SK-N-MC (cell line): Measurements from ENCODE around the gene EGR2.

Experiments used
- EZH2 ChIP-seq: fragments of 200-600 bp; sonication (generic); IDR thresholded peaks from one replicate; pipeline ENCODE4 v1.6.1; 2017; ENCODE audit warnings: antibody characterized with exemption
- FOXP2 ChIP-seq: optimal IDR thresholded peaks from 2 replicates; pipeline ENCODE3; 2011; ENCODE audit warnings: mild to moderate bottlenecking, moderate library complexity; ENCODE audit not compliant: insufficient read depth; ENCODE audit errors: extremely low read length, control extremely low read depth
- POLR2AphosphoS5 ChIP-seq: IDR thresholded peaks from 2 replicates; pipeline ENCODE4 v1.6.1; 2012; ENCODE audit warnings: mild to moderate bottlenecking, low read depth, low read length, borderline replicate concordance

DNA sequence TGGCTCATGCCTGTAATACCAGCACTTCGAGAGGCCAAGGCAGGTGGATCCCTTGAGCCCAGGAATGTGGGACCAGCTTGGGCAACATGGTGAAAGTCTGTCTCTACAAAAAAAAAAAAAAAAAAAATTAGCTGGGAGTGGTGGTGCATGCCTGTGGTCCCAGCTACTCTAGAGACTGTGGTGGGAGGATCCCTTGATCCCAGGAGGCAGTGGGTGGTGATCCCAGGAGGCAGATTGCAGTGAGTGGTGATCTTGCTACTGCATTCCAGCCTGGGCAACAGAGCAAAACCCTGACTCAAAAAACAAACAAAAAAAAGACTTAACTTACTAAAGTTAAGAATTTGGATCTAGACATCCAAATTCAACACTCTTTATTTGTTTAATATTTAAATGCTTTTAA is 21.9 kb downstream of the EGR2 start:
- TF ChIP-seq EZH2 (no peak), POLR2AphosphoS5 (no peak), FOXP2 (no peak)
